ENCODE measurements around the gene TPCN2.
"Not testable (repeated sequence)": the region's sequence is repeated elsewhere in the genome, so short reads cannot be mapped to it uniquely, and the experiment has no call there.

Gene TPCN2

DNA sequence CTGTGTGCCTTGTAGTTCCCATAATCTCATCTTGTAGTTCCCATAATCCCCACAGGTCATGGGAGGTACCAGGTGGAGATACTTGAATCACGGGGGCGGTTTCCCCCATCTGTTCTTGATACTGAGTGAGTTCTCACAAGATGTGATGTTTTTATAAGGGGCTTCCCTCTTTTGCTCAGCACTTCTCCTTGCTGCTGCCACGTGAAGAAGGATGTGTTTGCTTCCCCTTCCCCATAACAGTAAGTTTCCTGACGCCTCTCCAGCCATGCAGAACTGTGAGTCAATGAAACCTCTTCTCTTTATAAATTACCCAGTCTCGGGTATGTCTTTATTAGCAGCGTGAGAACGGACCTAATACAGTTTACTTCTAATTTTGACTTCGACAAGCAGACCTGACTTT is 93.0 kb downstream of the TPCN2 start:
- DNase-seq (ENCODE audit: low read depth in 1 of 2, low spot score in 1 of 2), result no peak

DNA sequence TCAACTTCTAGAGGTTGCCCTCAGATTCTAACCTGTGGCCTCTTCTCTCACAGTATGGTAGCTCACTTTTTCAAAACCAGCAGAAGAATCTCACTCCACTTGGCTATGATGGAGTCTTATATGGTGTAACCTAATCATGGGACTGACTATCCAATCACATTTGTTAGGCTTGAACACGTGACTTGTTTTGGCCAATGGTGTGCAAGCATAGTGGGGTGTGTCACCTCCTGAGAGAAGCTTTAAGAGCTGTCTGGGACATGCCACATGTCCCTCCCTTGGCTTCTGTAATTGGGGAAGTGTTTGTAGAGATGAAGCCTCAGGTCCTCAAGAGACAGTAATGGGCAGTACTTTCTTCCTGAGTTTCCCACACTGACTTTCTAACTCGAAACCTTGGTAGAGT is 94.2 kb downstream of the TPCN2 start:
- DNase-seq (ENCODE audit: low read depth in 1 of 2, low spot score in 1 of 2), result no peak

DNA sequence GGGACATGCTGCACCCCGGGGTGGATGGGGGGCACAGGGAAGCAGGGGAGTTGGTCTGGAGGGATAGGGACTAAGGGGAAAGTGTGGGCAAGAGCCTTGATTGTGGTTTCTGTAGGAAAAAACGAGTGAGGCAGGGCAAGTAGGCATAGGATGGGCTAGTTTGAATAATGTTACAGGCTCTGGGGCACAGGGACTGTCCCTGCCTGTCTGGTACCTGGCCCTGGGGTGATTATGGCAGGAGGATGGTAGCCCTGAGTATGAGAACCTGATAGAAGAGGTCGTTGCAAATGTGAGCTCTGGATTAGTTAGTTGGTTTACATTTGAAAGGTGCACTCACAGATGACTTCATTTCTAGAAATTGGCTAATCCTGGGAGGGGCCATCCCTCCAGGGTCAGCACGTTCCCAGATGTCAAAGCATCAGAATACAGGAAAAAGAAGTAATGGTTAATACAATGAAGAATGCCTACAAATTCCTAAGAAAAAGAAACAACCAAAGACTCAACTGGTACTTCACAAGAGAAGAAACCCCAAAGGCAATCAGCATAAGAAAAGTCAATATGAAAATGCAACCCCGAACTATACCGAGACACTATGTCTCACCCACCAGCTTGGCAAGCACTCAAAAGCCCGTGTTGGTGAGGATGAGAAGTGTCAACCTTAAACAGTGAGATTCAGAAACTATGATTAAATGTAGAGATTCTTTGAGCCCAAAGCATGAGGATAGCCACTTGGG is 95.8 kb downstream of the TPCN2 start:
- no peak for DNase-seq (ENCODE audit: low read depth in 1 of 2, low spot score in 1 of 2)

DNA sequence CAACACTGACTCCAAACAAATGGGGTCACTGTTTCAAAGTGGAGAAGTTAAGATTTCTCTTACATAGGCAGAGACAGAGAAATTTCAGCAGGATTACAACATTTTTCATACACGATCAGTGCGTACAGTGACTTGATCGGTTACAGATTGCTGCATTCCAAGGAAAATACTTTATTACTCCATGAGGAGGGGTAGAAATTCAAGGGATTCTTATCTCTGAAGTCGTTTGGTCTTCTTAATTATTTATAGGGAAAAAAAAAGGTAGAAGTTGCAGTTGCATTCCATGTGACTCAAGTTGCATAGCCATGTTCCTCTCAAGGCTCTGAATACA is 96.3 kb downstream of the TPCN2 start:
- no peak for DNase-seq (ENCODE audit: low read depth in 1 of 2, low spot score in 1 of 2)

DNA sequence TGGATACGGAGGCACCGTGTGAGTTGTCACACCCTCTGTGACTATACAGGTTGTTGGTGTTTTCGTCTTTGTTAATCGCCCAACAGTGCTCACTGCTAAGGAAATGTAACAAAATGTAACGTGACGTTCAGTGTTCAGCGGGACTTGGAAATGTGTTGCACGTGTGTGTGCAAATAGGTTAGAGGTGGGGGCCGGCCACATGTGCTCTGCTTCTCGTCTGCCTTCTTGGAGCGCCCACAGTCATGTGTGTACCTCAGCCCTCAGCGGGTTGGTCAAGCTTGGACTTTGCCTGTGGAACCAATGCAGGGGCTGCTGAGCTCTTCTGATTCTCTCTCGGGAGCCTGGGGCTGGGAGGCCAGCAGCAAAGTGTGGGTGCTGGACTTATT is 99.6 kb downstream of the TPCN2 start:
- DNase-seq (ENCODE audit: low read depth in 1 of 2, low spot score in 1 of 2), result no peak

DNA sequence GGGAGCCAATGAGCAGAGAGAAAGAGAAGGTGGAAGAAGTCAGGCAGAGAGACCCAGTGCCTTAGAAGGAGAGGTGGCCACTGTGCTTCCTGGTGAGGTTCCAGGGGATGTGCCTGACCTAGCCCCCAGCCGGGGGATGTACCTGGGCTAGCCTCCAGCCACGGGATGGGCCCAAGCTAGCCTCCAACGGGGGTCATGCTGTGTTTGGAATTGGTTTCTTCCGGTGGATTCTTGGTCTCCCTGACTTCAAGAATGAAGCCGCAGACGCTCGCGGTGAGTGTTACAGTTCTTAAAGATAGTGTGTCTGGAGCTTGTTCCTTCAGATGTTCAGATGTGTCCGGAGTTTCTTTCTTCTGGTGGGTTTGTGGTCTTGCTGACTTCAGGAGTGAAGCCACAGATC is 100.1 kb downstream of the TPCN2 start:
- DNase-seq (ENCODE audit: low read depth in 1 of 2, low spot score in 1 of 2), result no peak

DNA sequence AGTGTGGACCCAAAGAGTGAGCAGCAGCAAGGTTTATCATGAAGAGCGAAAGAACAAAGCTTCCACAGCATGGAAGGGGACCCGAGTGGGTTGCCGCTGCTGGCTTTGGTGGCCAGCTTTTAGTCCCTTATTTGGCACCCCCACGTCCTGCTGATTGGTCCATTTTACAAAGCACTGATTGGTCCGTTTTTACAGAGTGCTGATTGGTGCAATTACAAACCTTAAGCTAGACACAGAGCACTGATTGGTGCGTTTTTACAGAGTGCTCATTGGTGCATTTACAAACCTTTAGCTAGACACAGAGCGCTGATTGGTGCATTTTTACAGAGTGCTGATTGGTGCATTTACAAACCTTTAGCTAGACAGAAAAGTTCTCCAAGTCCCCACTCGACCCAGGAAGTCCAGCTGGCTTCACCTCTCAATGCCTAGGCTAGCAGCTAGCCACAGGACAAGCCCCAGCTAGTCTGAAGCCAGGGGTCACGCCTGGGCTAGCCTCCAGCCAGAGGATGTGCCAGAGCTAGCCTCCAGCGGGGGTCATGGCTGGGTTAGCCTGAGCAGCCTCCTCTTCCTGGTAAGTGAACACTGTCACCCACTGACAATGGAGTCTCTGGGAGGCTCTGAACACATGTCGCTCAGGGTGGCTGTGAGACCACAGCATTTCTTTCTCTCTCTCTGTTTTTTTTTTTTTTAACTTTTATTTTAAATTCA is 100.8 kb downstream of the TPCN2 start:
- DNase-seq (ENCODE audit: low read depth in 1 of 2, low spot score in 1 of 2), result not testable (repeated sequence)

DNA sequence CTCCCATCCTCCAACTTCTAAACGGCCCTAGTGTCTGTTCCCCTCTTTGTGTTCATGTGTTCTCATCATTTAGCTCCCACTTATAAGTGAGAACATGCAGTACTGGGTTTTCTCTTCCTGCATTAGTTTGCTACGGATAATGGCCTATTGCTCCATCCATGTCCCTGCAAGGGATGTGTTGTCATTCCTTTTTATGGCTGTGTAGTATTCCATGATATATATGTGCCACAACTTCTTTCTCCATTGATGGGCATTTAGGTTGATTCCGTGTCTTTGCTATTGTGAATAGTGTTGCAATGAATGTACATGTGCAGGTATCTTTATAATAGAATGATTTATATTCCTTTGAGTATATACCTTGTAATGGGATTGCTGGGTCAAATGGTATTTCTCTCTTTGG is 101.4 kb downstream of the TPCN2 start:
- DNase-seq (ENCODE audit: low read depth in 1 of 2, low spot score in 1 of 2), result no peak

DNA sequence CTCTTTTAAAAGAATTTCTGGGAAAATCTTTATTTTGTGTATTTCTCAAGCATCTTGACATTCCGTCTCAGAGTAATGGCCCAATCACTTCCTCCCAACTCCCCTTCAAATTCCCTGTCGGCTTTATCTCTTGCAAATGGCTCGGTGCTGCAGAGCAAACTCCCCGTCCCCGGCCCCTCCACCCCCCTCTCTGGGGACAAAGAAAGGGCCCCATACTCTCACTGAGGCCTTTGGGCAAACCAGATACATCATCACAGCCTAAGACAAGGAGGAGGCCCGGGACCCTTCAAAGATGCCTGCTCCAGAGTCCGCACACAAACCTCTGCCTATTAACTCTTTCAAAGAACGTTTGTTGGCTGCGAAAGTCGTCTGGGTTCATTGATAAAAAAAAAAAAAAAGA is 103.1 kb downstream of the TPCN2 start:
- DNase-seq (ENCODE audit: low read depth in 1 of 2, low spot score in 1 of 2), result no peak

DNA sequence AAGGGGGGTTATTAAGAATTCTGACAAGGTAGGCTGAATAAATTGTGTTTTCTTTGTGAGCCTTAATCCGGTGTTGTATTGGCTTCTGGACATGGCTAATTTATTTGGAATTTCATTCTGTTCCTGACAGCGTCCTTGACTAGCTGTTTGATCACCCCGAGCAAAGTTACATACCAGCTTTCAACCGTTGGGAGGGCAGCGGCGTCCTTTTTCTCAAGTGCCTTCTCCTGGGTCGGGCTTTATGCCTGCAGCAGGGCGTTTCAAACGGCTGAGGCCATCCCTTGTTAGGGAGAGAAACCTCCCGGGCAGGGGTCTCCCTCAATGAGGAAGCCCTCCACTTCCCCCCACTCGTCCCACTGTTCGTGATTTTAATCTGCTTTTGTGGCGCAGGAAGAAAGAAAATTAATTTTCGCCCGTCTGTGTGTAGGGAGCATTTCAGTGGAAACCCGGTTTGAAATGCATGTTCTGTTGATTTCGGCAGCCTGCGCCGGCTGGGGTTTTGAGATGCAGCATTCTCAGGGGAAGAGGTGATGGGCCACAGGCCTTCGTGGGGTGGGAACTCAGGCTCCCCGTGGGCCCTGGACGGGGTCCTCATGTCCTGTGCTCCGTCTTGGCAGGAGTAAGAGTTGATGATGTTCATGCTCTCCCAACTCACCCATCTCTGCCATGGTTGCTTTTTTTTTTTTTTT is 104.1 kb downstream of the TPCN2 start:
- DNase-seq (ENCODE audit: low read depth in 1 of 2, low spot score in 1 of 2), result no peak

DNA sequence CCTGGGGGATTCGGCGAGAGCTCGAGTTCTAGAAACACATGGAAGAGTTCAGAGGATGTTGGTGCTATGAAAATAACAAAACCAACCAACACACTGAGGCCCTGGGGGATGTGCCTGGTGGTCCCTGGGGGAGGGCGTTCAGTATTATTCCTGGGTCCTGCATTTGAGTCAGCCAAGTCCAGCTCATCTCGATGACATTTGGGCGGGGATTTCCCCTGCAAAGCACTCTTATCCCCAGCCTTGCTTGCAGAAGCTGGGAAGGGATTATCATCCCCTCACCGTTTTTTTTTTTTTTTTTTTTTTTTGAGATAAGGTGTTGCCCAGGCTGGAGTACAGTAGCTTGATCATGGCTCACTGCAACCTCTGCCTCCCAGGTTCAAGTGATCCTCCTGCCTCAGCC is 104.9 kb downstream of the TPCN2 start:
- DNase-seq (ENCODE audit: low read depth in 1 of 2, low spot score in 1 of 2), result no peak

DNA sequence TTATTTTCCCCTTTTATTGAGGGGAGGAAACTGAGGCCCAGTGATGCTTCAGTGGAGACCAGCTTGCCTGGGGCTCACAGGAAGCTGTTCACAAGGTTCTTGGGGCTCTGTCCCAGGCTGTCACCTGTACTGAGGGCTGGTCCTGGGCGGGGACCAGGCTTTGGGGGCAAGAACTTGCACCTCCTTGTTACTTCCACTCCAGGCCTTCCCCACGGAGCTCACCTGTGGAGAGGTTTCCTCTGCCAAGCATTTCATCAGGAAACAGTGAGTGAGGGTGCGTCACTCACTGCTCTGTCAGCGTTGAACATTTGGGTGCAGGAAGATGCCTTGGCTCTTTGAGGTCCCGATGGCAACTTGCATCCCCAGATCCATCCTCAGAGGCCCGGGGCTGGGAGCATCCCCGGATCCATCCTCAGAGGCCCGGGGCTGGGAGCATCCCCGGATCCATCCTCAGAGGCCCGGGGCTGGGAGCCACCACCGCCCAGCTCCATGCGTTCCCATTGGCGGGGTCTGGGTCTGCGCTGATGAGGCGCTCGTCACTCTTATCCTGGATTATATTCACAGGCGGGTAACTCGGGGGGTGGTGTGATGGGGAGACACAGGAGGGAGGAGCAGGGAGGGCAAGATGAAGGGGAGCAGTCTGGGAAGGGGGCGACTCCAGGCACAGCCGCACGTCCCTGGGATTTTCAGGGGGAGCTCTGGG is 105.6 kb downstream of the TPCN2 start:
- no peak for DNase-seq (ENCODE audit: low read depth in 1 of 2, low spot score in 1 of 2)

DNA sequence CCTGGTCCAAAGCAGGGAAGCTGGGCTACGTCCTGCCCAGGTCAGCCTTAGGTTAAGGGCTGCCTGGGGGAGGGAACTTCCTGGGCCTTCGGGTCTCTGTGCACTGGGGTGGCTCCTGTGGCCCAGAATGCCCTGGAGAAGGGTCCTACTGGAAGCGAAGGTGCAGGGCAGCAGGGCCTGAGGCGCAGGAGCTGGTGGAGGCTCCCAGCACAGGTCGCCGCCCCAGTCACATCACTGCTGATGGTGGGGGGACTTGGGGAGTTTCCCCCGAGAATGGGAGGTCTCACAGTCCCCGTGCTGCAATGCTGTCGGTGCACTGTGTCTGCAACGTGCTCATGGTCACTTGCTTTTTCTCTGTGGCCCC is 106.2 kb downstream of the TPCN2 start:
- DNase-seq (ENCODE audit: low read depth in 1 of 2, low spot score in 1 of 2), result no peak

DNA sequence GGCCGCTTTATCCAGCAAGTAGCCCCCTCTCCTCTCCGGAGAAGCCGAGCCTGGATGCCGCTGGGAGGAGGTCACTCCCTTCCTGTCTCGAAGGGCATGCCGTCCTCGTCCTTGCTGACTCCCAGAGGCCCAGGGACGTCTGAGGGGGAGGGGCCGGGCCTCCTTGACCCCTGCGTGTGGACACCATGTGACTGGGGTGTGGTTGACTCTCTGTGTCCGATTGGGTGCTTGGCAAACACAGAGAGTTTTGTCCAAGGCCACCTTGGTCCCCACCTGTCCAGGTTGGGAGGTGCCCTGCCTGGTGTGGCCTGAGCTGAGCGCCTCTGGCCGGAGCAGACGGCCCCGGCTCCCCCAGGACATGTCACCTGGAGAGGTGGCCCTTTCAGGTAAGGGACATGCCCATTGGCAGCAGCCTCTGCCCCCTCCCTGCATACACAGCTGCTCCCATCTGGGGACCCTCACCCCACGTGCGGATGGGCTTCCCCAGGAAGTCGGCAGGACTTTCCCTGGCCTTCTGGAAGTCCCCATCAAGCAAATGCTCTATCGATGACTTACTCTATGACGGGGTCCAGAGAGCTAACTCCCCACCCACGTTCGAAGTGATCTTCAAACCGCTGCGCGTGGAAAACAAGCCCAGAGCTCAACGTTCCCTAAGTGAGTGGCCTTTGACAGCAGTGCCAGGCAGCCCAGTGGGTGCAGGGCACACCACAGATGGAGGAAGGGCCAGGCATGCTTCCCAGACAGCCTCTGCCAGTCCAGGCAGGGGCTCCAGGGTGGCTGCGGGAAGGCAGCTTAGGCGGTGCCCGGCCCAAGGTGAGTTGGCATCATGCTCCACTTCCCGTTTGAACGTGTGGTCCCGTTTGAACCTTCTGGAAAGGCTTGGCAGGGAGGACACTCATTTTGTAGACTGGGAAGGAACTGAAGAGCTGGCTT is 106.8 kb downstream of the TPCN2 start, which contains the start of gene SMIM38:
SMIM38 (plus strand) TSS at position 634 of the 933 bp plus-strand sequence. CDS start 1,912 bp downstream, outside the sequence.
- no peak for DNase-seq (ENCODE audit: low read depth in 1 of 2, low spot score in 1 of 2)

DNA sequence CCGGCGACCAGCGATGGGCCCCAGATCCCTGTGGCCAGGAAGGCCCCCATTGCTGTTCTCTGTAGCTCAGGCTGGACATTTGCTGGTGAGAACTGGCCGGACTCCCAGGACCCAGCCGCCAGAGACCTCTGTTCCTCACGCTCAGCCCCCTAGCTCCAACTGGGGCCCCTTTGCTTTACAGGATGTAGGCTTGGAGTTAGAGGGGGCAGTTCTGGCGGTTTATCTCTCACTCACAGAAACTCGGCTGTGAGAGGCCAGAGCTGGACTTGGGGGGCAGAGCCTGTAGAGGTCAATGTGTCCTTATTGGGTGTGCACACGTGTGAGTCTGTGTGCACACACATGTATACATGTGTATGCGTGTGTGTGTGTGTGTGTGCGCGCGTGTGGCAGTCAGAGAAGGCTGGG is 107.5 kb downstream of the TPCN2 start:
- DNase-seq (ENCODE audit: low read depth in 1 of 2, low spot score in 1 of 2), result no peak

DNA sequence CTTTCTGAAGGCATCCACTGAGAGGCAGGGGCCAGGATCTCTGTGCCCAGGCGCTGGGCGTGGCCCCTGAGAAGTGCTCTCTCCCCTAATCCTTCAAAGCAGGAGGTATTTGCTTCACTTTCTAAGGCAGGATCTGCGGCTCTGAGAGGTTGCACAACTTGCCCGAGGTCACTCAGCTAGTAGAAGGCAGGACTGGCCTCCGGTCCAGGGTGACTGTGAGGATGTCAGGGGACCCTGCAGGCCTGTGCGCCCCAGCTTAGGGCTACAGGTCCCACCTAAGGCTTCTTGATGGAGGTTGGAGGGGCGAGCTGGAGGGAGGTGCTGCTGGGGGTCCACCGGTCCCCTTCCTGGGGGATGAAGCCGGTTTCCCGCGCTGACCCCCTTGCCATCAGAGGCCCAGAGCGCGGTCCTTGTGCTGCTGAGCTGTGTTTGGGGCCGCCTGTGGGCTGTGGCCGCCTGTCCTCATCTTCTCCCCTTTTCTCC is 108.0 kb downstream of the TPCN2 start:
- DNase-seq (ENCODE audit: low read depth in 1 of 2, low spot score in 1 of 2), result no peak

DNA sequence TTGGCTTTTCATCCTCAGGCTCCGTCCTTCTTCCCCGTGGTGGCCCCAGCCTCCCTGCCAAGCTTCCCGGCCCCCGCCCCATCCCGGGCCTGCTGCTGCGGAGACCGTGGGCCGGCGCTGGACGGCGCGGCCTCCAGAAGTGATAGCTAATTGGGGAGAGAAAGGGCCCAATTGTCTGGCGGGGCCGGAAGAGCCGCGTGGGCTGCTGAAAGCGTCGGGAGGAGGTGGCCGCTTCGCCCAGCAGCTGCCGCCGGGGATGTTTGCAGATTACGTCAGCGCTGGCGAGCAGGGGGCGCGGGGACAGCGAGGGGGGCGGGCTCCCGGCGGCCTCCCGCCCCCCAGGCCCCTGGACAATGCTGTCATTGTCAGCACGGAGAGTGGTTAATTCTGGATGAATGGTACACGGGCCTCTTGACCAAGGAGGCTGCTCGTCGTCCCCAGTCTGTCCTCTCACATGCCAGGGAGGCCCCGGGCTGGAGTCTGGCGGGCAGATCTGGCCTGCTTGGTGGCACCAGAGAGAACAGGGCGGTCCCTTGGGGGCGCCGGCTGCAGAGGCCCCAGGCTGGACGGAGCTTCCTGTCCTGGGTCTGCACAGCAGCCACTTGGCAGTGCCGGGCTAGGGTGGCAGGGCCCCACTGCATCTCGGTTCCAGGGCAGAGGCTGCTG is 108.6 kb downstream of the TPCN2 start:
- no peak for DNase-seq (ENCODE audit: low read depth in 1 of 2, low spot score in 1 of 2)

DNA sequence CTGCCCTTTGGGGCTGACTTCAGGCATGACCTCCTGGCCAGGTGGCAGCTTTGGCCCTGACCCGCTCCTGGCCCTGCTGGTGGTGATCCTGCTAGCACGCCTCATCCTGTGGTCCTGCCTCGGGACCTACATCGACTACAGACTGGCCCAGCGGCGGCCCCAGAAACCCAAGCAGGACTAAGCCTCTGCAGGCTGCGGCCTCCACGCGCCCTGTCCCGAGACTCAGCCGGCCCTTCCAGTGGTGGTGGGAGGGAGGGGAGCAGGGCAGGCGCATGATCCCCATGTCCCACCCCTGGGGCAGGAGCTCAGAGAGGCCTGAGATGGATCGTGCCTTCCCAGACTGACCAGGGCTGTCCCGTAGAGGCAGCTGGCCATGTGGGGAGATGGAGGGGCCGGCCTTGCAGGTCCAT is 109.1 kb downstream of the TPCN2 start:
- no peak for DNase-seq (ENCODE audit: low read depth in 1 of 2, low spot score in 1 of 2)

DNA sequence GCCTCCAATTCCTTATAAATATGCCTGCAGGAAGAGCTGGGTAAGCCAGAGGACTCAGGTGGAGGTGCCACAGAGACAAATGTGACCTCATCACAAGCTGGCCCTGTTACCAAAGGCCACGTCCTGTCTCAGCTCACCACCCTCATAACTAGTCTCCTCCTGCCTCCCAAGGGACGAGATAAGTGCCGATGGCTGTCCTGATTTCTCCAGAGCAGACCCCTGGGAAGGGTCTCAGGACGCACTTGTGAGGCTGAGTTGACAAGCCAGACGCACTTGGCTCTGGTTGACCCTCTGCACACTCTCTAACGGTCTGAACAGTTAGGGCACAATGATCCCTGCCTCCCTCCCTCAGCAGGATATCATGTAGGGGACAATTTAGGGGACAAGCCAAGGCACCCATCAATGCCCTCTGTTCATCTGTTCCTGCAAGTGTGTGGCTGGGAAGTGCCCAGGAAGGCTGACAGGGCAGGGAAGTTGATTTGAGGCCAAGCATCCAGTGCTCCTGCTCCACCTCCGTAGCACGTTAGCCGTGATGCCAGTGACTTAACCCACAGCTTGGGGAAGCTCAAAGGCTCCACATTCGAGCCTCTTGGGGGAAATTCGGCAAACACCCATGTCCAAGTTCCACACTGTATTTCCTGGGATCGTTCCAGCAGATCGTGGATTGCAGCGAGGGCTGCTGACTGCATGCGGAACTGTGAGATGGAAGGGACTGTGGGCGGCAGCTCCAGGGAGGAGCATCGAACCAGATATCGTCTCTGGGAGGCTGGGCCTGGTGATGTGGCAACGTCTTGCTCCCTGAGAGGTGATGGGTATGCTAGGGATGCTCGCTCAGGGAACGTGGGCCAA is 109.8 kb downstream of the TPCN2 start:
- DNase-seq (ENCODE audit: low read depth in 1 of 2, low spot score in 1 of 2), result no peak

Measured in stimulated activated CD4-positive, alpha-beta T cell treated with anti-CD3 and anti-CD28 coated beads, Interleukin-15, amount 100 ng/mL, for 1 hour (primary cell).